ENCODE measurements around the gene ATP5F1E. TPM values are rescaled to one million over a fixed set of nuclear protein-coding genes. Genes with fewer than 3 reads are reported as not detected.
"Not testable (repeated sequence)": the region's sequence is repeated elsewhere in the genome, so short reads cannot be mapped to it uniquely, and the experiment has no call there.

ATP5F1E gene
- polyA plus RNA-seq, 1 donor, result 156 TPM

DNA sequence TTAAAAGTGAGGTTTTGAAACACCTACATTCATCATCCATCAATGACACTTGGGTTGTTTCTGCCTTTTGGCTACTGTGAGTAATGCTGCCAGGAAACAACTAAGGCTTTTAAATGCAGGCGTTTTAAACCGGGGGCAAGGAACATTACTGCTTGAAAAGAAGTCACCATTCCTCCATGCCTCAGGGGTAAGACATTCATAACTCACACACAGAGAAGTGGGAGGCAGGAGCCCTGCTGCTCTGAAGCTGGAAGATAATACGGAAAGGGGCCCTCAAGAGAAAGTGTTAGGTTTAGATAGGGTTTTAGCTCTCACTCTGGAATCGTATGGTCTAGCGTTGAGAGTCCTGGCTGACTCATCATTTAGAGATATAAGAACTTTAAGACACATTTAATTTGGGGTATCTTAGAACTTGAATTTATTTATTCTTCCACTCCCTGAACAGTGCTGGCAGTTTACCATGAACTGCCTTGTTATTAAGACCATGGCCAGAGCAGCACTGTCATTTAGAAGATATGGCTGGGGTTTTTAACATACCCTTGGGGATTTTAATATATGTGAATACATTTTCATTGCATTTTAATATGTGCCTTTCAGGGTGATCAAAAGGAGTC lies 11.1 kb downstream of the ATP5F1E start:
- no peak for DNase-seq (ENCODE audit: low read depth)

DNA sequence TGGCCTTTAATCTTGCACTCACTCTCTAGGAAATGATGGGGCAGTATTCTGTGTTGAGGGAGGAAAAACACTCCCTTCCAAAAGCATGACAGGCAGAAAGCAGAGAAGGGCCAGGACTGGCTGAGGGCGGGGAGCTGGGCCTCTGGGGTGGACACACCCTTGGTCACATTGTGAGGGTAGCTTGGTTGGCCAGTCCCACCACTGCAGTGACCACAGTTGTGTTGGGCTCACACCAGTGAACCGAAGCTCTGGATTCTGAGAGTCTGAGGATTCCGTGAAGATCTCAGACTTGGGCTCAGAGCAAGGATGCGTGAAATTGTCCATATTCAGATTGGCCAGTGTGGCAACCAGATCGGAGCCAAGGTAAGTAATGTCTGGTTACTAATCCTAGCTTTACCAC lies 12.9 kb downstream of the ATP5F1E start, which contains the start of gene TUBB1:
Gene TUBB1, plus strand, starts transcription at position 213 of the 400 bp plus-strand sequence. Its CDS starts 94 bp downstream, at position 307.
- DNase-seq (ENCODE audit: low read depth), result no peak

DNA sequence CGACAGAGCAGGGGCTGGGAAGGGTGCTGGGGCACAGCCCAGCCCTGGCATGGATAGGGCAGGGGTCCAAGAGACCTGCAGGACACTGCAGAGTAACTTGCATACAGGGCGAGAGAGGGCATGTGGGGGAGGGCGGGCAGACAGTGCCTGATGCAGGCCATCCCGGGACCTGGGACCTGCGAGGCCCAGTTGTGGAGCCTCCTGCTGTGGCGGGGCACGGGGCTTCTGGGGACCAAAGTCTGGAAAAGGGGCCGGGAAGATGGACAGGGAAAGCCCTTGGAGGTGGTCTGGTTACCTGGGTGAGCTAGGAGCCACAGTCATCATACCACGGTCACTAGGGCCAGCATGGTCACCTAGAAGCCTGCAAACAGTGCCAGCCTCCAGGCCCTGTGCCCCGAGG lies 13.3 kb downstream of the ATP5F1E start:
- no peak for DNase-seq (ENCODE audit: low read depth)

DNA sequence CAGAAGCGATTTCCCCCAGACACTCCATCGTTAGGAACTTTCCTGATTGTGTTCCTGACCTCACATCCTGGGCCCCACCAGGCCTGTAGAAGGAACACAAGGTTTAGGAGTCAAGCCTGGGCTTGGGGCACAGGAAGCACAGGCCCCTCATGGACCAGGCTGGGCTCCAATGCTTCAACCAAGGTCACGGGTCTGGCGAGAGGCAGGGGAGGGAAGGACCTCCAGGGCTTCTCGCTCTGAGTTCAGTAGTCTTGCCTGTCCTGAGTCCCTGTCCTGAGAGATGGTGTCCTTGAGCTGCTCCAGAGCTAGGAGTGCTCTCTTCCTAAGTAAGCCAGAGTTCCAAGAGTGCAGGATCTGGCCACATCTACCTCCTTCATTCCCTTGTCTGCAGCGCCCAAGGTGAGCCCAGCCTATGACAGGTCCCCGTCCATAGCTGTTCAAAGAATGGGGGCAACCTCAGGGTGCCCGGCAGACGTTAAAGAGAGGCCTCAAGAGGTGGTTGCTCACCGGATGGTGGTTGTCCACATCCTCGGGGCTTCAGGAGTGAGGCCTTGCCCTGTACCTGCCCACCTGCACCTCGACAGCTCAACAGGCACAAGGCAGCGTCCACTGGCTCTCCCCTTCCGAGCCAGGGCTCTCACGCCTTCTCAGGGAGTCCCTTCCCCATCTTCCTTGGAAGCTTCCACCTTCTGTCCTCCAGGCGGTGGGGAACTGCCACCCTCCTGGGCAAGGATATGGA lies 14.5 kb downstream of the ATP5F1E start:
- no peak for DNase-seq (ENCODE audit: low read depth)

DNA sequence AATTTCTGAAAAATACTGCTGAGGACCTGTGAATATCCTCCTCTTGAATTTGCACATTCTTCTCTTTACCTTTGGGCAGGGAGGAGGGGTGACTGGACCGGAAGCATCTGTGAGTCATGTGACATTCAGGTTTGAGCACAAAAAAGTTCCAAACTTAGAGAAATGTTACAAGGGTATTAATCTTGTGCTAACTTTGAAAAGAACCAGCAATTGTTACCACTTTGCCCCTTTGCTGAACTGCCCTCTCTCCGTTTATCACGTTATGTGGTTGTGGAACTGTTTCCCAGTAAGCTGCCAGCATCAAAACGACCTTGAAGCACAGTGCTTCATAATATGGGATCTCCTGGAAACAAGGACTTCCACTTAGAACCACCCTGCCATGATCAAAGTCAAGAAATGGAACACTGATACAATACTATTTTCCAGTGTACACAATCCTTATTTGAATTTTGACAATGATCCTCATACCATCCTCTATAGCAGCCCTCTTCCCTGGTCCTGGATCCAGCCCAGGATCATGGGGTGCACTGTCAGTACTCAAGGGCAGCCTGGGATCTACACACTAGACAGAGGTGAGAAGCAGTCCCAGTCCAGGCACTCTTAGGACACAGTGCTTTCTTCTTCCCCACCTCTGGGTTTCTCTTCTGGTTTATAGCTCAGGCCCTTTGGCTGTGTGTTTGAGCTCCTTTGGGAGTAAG lies 15.2 kb downstream of the ATP5F1E start:
- DNase-seq (ENCODE audit: low read depth), result no peak

DNA sequence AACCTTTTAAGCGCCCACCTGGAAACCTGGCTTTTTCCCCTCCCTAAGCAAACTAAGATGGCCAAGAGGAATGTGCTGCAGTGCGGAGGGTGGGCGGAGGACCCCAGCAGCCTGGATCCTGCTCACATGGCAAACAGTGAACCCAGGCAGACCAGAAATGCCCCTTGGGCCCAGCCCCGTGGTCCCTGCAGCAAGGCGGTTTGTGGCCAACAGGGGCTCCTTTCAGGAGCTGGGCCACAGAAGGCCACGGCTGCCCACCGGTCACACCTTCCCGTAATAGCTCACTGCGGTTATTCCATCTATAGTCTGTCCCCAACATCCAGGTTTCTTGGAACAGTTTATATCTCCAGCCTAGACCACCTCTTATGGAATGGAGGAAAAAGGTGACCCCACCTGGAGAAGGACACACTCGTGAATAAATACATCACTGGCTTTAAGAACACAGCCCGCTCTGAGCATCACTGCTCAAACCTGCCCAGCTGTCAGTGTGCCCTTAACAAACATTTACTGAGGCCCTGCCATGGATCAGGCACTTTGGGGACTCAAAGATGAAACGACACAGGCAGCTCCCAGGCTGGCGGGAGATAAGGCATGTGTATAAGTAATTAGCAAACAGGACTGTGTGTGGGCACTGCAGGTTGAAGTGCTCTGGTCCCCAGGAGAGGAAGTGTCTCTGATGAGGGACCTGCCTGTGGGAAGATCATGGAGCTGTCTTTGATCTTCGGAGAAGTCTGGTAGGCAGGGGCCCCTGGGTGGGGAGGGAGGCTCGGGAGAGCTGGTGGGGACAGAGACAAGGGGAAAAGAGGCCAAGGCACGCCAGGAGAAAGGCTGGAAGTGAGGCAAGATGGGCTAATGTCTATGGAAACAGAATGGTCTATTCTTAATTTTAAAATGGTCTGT lies 16.1 kb downstream of the ATP5F1E start:
- no peak for DNase-seq (ENCODE audit: low read depth)

DNA sequence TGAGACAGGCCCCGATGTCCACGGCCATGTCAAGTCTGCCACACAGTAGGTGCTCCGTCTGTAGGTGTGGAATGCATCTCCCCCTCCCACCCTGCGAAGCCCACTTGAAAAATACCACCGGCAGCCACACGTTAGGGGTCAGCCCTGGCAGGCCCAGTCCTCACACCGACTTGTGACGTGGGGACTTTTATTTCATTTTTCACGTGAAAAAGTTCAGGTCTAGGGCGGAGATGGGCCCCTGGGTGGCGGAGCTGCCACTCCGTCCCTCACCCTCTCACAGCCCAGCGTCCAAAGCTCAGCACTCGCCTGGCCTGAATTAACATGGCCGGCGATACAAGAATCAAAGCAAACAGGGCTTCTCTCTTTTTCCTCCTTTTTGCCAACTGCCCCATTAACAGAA lies 16.7 kb downstream of the ATP5F1E start:
- DNase-seq (ENCODE audit: low read depth), result no peak

DNA sequence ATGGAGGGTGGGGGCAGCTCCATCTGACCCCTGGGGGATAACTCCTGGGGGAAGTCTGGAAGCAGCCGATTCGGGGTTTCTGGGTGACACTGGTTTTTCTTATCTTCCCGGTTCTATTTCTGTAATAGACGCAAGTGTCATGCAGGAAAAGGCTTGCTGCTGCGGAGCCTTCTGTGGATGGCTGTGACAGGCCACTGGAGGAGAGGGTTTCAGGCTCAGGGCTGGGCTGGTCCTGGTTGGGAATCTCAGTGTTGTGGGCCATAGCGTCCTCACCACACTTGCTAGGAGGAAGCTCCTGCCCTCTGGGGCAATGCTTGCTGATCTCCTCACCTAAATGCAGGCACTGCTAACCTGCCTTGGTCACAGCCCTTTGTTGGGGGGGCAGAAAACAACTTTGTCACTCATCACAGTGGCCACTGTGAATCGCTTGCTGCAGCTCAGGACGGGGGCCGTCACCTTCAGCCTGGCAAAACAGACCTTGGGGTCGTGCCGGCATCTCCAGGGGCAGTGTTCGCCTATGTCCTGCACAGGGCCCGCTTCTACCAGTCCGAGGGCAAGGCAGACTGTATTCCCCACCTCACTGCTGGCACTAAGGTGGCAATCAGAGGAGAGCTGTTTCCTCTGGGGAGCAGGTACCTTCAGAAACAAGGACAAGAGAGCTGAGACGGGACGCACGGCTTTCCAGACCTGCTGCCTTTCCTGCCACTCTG lies 17.3 kb downstream of the ATP5F1E start:
- DNase-seq (ENCODE audit: low read depth), result no peak

DNA sequence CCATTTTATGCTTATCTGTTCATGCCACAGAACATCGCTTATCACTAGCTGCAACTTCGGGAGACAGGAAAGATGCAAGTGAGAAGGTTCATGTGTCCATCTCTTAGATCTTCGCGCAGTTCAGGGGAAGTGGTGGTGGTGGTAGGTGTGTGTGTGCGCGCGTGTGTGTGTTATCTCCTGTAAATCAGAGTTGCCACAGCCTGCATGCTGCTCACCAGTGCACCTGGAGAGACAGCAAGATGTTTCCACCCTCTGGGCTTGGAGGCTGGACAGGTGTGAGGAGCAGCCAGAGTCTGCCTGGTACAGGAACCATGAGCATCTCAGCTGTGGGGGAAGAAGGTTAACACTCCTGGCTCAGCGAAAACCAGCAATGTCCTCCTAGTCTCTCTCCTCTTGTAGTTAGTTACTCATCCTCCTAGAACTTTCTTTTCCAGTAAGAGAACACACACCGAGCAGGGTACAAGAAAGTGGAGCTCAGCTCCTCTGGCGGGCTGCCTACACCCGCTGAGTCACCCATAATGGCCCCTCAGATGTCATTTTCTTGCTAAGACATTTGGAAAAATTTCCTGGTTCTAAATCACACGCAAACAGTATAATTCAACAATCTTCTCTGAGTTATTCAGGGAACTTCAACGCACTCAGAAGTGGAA lies 18.1 kb downstream of the ATP5F1E start:
- no peak for DNase-seq (ENCODE audit: low read depth)

DNA sequence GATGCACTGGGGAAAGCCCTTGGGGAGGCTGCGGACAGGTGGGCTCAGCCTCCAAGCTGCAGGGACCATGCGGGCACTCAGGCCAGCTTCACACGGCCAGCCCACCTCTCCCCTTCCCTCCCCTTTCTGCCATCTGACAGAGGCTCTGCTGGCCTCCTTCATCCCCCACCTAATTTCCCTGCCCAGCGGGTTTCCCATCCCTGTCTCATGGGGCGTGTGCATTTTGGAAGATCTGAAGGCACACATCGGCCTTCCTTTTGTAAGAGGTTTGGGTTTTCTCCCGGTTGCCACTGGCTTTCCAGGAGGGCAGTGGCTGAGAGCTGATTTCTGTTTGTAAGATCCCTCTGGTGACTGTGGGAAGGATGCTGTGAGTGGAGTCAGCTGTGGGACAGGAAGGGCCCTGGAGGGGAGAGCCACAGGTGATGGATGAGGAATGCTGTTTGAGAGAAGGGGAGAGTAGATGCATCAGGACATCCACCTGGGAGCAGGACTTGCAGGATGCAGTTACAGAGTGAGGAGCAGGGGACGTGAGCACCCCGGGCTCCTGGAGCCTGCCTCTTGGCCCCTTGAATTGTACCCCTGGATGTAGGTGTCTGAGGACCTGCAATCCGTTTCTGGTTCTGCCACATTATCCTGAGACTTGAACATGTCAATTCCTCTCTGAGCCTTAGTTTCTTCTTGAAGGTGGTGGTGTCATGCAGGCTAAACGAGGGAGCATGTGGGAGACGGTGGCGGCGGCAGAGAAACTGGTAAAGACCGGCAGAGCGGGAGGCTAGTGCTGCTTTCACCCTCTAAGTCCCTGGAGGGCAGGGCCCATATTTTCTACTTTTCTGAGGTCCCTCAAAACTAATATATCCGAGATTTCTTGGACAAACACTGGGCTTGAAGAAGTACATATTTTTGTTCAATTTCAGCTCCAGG lies 18.8 kb downstream of the ATP5F1E start:
- no peak for DNase-seq (ENCODE audit: low read depth)

DNA sequence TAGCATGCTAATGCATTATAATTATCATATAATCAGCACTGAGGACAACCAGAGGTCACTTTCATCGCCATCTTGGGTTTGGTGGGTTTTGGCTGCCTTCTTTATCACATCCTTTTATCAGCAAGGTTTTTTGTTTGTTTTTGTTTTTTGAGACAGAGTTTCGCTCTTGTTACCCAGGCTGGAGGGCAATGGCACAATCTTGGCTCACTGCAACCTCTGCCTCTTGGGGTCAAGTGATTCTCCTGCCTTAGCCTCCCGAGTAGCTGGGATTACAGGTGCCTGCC lies 20.3 kb downstream of the ATP5F1E start:
- not testable (repeated sequence) for DNase-seq (ENCODE audit: low read depth)

DNA sequence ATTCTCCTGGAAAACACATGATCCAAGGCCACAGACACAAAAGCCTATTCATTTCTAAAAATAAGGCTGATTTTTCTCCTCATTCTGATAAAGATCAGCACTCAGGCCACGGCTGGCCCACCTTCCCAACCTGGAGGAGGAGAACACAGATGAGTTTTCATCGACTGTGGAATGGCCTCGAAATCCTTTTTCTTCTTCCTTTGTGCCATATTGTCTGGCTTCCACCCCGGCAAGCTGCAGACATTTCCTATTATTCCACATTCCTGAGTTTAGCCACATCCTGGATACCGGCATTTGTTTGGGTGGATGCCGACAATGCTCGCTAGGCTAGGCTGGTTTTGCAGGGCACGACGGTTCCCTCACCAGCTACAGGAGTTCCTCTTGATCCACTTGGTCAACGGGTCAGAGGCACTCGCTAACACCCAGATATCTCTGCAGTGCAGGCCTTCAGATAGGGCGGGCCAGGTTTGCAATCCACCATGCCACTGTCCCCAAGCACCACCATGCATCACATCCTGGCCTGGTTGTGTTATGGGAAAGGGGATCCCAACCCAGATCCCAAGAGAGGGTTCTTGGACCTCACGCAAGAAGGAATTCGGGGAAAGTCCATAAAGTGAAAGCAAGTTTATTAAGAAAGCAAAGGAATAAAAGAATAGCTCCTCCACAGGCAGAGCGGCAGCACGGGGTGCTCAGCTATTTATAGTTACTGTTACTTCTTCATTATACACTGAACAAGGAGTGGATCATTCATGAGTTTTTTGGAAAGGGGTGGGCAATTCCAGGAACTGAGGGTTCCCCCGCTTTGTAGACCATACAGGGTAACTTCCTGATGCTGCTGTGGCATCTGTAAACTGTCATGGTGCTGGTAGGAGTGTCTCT lies 20.9 kb downstream of the ATP5F1E start:
- no peak for DNase-seq (ENCODE audit: low read depth)

DNA sequence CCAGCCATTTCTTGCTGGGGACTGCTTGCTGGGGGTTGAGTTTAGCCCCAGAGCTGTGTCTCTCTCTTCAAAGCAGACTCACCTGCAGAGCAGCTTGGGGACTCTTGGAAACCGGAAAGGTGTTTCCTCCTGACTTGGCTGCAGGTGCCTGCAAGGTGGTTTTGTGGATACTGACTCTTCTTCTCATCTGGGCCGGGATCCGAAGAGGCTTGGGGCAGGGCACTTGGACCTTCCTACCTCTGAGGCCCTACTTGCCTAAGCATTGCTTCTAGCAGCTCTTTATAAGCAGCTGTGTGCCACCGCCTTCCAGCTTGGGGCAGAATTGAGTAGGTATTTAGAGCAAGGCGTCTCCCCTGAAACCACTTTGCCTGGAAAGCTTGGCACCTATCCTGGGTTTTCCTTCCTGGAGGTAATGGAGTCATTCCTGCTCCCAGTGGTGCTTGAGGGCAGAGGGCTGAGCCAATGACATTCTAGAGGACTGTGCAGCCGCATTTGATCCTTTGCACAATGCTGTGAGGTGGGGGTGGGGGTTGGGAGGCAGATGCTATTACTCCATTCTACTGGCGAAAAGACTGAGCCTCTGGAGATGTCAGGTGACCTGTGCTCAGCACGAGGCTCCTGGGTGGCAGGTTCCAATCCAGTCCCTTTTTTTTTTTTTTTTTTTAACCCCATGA lies 21.7 kb downstream of the ATP5F1E start:
- DNase-seq (ENCODE audit: low read depth), result no peak

DNA sequence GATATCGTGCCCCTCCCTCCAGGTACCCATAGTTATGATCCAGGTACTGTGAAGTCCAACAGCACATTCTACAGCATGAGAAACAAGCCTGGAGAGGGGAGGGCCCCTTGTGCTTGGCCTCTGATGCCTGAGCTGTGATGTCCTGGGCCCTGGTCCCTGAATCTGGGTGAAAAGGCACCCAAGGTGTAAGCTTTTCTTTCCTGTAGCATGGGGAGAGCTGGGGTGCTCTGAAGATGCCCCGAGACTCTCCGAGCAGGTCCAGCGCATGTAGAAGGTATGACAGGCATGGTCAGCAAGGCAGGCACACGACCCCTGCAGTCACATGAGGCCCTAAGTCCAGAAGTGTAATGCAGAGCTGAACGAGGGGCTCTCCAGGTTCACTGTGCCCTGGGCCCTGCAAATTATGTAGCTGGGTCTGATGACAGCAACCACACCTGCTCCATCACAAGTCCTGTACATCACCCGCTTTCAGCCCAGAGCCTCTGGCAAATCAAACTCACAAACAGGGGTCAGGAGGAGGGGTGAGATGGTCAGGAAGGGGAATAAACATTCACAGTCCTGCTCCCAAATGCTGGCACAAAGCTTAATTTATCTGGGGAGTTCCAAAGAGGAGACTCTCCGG lies 23.3 kb downstream of the ATP5F1E start:
- no peak for DNase-seq (ENCODE audit: low read depth)

DNA sequence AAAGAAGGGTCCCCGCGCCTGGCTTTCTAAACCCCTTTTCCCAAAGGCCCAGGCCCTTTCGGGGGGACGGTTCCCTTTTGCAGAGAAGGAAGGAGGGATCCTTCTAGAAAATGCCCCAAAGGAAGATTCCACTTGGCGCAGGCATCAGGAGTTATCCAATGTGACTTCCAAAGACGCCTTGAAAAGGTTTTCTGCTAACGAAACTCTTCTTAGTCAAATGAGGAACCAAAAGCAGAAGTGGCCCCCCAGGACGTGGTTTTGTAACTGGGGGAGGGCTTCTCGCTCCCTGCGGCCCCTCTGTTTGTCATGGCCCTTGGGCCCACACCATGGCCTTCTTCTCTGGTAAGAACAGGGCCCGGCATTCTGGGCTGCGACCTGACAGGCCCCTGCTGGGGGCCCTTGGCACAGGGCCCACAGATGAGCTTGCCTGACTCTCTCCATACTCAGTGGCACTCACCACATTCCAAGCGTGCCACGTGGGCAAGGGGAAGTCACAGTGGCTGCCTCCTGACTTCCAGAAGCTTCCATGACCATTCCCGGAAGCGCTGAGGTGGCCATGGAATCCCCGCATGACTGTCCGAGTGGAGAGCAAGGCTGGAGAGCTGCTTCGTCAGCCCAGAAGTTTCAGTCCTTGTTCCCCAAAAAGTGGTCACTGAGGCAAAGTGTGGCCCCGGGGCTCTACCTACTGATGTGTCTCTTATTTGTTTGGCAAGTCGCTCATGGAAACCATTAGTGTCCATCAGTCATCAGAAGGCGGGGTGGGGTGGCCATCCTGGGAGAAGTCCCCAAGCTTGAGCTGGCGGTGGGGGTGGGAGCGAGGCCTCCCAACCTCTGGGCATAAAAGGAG lies 24.2 kb downstream of the ATP5F1E start:
- no peak for DNase-seq (ENCODE audit: low read depth)

DNA sequence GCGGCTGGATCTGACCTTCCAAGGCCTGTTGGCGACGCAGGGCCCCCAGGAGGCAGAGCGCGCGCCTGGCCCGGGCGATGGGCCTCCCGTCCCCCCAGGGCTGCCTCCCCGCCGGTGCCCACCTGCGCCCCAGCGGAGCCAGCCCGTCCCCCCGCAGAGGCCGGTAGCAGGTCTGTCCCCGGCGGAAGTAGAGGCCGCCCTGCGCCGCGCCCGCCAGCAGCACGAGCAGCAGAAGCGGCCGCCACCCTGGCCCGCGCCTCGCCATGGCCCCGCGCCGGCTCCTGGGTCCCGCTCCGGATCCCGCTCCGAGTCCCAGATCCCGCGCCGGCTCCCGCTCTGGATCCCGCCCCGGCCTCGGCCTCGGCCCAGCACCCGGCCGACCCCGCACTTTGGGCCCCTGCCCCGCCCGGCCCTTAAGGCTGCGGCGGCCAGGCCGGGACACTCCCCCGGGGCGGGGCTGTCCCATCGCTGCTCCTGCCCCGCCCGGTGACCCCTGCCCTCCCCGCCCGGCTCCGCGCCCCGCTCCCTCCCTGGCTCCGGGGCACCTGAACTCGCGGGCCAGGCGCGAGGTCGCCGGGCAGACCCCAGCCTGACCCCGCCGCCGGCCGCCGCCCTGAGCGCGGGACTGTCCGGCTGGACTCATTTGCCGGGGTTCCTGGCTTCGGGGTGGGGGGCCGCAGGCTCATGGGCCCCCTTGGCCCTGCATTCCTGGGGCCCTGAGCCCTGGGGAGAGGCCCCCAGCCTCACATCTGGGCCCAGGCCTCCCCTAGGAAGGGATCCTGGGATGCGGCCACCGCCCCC lies 25.1 kb downstream of the ATP5F1E start, which contains the start of gene CTSZ:
Gene CTSZ, minus strand, starts transcription at position 391 of the 801 bp plus-strand sequence. Its CDS starts 126 bp downstream, at position 265.
- DNase-seq (ENCODE audit: low read depth), result no peak

Data from forelimb muscle (tissue), 1 donor.